ENCODE data around the gene OR6C1. TPM values are rescaled to one million over a fixed set of nuclear protein-coding genes. Genes with fewer than 3 reads are reported as not detected.
"Not testable (repeated sequence)": the region's sequence is repeated elsewhere in the genome, so short reads cannot be mapped to it uniquely, and the experiment has no call there.

Gene OR6C1
- total RNA-seq = not detected in 2 replicates

DNA sequence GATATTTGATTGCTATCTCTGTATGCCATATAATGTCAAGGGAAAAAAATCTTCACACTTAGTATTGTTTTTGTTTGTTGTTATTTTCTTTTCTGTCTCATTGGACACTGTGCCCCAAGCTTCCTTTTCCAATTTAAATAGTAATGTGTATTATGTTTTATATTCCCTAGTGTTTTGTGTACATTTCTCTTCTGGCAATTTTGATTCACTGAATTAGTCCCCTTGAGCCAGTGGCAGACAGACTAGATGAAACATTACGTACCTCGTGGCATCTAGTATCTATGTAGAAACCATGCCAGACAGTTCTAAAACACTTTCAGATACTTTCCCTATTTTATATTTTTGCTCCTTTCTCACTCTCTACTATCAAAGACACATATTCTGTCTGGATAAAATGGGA is at the start of gene OR6C1:
Gene OR6C1 (plus strand): TSS at position 301 of the 400 bp plus-strand sequence. CDS start 6,257 bp downstream, outside the sequence.
- no peaks in the 10 kb centered on the region for H3K27me3 Mint-ChIP-seq (ENCODE audit: low read depth)
- H3K4me3 Mint-ChIP-seq (ENCODE audit: low read depth) = no peak within 1 kb of the TSS
- H3K27ac Mint-ChIP-seq = no peak within 1 kb of the TSS
- no peak for DNase-seq (ENCODE audit: low spot score)
- no peaks in the 10 kb centered on the region for H3K4me1 Mint-ChIP-seq (ENCODE audit: low read depth)
- intact Hi-C loops (cut with micrococcal nuclease) = no loop called here
- H3K9me3 Mint-ChIP-seq = no peaks in the 10 kb centered on the region
- H3K36me3 Mint-ChIP-seq (ENCODE audit: low read depth) = no peaks in the 10 kb centered on the region

DNA sequence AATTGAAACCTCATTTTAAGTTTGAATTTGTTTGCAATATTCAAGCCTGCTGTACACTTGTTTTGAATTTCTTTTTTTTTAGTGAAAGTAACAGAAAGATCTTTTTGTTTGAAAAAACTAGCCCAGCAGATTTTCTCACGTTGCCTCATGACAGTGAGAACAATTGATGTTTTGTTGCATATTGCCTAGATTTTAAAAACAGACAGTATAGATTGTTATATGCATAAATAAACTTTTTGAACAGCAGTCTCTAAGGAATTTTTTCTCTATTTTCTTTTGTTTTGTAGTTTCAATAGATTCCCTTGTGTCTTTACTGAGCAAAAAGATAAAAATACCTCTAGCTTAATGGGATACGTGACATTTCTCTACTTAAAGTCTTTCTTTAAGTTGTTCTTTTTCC is 33.2 kb upstream of the OR6C1 start:
- DNase-seq (ENCODE audit: low spot score) = no peak
- Mint-ChIP-seq H3K4me3 (ENCODE audit: low read depth) (no peak overlapping the region), H3K36me3 (ENCODE audit: low read depth) (no peaks in the 10 kb centered on the region), H3K4me1 (ENCODE audit: low read depth) (no peaks in the 10 kb centered on the region), H3K27me3 (ENCODE audit: low read depth) (peaks cover 11% of the 10 kb centered on the region), H3K27ac (no peak overlapping the region), H3K9me3 (no peaks in the 10 kb centered on the region)
- intact Hi-C loops (cut with micrococcal nuclease) = no loop called here

DNA sequence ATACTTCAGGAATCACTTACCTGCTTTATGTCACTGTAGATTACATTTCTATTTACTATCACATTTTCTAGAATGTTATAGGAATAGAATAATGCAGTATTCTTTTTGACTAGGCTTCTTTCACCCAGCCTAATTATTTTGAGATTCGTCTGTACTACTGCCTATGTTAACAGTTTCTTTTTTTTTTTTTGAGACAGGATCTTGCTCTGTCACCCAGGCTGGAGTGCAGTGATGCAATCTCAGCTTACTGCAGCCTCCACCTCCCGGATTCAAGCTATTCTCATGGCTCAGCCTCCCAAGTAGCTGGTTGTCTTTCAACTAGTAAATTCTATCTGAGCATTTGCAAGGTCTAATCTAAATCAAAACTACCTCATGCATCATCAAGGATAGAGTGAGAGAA is 24.1 kb upstream of the OR6C1 start:
- no peak for DNase-seq (ENCODE audit: low spot score)
- H3K27ac Mint-ChIP-seq = no peak overlapping the region
- no peaks in the 10 kb centered on the region for H3K9me3 Mint-ChIP-seq
- H3K4me3 Mint-ChIP-seq (ENCODE audit: low read depth) = no peak overlapping the region
- H3K36me3 Mint-ChIP-seq (ENCODE audit: low read depth) = no peaks in the 10 kb centered on the region
- H3K27me3 Mint-ChIP-seq (ENCODE audit: low read depth) = no peaks in the 10 kb centered on the region
- no peaks in the 10 kb centered on the region for H3K4me1 Mint-ChIP-seq (ENCODE audit: low read depth)
- intact Hi-C loops (cut with micrococcal nuclease) = no loop called here

DNA sequence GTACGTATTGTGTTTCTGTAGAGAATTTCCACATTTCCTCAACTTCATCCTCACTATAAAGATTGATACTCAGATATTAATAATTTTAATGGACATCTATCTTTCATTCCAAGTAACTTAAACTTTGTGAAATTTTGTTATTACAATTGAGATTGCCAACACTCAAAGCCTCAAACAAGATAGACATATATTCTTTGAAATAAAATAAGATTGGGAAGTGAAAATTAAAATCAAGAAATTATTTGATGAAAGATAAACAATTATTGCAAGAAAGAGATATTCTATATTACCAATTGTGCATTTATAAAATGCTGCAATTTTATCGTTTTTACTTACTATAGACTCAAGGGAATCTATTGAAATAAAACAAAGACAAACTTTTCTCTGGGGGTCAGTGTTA is 17.7 kb upstream of the OR6C1 start, which contains the start of gene OR6C6:
Gene OR6C6 (minus strand): TSS at position 101 of the 400 bp plus-strand sequence. CDS start 1,337 bp downstream, outside the sequence.
- Mint-ChIP-seq H3K27me3 (ENCODE audit: low read depth) (no peaks in the 10 kb centered on the region), H3K4me3 (ENCODE audit: low read depth) (no peak within 1 kb of the TSS), H3K27ac (no peak within 1 kb of the TSS), H3K36me3 (ENCODE audit: low read depth) (no peaks in the 10 kb centered on the region), H3K4me1 (ENCODE audit: low read depth) (no peaks in the 10 kb centered on the region), H3K9me3 (no peaks in the 10 kb centered on the region)
- intact Hi-C loops (cut with micrococcal nuclease) = no loop called here
- DNase-seq (ENCODE audit: low spot score) = no peak

DNA sequence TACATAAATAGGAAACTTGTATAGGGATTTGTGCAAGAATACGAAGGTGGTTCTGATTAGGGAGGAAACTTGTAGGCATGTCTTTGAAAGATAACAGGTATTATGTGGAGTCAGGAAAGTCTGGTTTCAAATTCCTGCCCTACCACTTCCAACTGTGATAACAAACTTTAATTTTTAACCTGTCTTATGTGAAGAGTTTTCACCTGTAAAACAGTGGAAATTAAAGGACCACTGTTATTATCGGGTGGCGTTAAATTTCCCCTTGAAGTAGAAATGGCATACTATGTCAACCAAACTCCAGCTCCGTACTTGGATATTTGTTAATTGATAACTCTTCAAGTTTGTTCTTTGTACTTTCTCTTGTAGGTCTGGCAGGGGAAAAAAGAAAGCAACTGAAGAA is 6.1 kb downstream of the OR6C1 start:
- intact Hi-C loops (cut with micrococcal nuclease) = no loop called here
- H3K4me3 Mint-ChIP-seq (ENCODE audit: low read depth) = no peak overlapping the region
- no peaks in the 10 kb centered on the region for H3K4me1 Mint-ChIP-seq (ENCODE audit: low read depth)
- no peak for DNase-seq (ENCODE audit: low spot score)
- no peaks in the 10 kb centered on the region for H3K27me3 Mint-ChIP-seq (ENCODE audit: low read depth)
- H3K27ac Mint-ChIP-seq = no peak overlapping the region
- no peaks in the 10 kb centered on the region for H3K36me3 Mint-ChIP-seq (ENCODE audit: low read depth)
- H3K9me3 Mint-ChIP-seq = no peaks in the 10 kb centered on the region

DNA sequence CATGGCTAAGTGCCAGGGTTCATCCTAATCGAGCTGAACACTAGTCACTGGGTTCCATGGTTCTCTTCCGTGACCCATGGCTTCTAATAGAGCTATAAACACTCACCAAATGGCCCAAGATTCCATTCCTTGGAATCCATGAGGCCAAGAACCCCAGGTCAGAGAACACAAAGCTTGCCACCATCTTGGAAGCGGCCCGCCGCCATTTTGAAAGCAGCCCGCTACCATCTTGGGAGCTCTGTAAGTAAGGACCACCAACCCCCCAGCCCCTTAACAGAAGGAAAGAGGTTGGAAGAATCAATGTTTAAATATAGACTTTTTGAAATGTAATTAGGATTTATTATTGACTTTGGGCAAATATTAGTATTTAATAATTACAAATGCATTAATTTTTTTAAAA is 11.7 kb downstream of the OR6C1 start:
- DNase-seq (ENCODE audit: low spot score); H3K4me1 Mint-ChIP-seq (ENCODE audit: low read depth); H3K27ac Mint-ChIP-seq; H3K27me3 Mint-ChIP-seq (ENCODE audit: low read depth); intact Hi-C loops (cut with micrococcal nuclease); H3K9me3 Mint-ChIP-seq; H3K4me3 Mint-ChIP-seq (ENCODE audit: low read depth); H3K36me3 Mint-ChIP-seq (ENCODE audit: low read depth): not testable (repeated sequence)

DNA sequence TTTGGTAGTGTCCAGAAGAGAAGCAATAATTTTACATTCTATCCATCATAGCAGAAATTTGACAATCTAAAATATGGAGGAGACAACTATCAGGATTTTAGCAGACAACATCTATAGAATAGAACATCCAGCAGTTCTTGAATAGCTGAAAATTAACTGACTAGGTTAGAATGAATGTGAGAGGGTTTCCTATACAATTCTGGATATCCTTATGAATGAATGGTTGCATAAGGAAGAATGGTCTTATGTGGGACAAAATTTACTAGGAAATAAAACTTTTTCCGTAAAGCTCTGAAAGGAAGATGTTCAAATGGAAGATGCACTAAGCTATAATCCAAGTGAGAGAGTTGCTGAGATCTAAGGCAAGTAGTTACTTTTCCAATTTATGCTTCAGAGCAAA is 16.3 kb downstream of the OR6C1 start, which contains the start of gene OR6C3:
Gene OR6C3 (plus strand): TSS at position 301 of the 400 bp plus-strand sequence. CDS start 955 bp downstream, outside the sequence.
- Mint-ChIP-seq H3K9me3 (no peaks in the 10 kb centered on the region), H3K4me1 (ENCODE audit: low read depth) (no peaks in the 10 kb centered on the region), H3K27ac (no peak within 1 kb of the TSS), H3K27me3 (ENCODE audit: low read depth) (no peaks in the 10 kb centered on the region), H3K36me3 (ENCODE audit: low read depth) (no peaks in the 10 kb centered on the region), H3K4me3 (ENCODE audit: low read depth) (no peak within 1 kb of the TSS)
- intact Hi-C loops (cut with micrococcal nuclease) = no loop called here
- no peak for DNase-seq (ENCODE audit: low spot score)

DNA sequence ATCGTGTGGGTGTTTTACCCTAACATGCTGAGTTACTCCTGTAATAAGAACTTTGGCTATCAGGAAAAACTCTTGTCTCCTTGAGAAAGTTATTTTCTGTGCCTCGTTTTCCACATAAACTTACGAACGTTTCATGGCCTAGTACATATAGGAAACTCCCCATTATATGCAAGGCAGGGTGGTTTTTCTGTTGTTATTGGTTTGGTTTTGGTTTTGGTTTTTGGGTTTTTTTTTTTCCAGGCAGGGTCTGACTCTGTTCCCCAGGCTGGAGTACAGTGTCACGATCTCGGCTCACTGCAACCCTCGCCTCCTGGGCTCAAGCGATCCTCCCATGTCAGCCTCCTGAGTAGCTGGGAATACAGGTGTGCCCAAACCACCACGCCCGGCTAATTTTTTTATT is 21.9 kb downstream of the OR6C1 start:
- no peaks in the 10 kb centered on the region for H3K9me3 Mint-ChIP-seq
- intact Hi-C loops (cut with micrococcal nuclease) = no loop called here

DNA sequence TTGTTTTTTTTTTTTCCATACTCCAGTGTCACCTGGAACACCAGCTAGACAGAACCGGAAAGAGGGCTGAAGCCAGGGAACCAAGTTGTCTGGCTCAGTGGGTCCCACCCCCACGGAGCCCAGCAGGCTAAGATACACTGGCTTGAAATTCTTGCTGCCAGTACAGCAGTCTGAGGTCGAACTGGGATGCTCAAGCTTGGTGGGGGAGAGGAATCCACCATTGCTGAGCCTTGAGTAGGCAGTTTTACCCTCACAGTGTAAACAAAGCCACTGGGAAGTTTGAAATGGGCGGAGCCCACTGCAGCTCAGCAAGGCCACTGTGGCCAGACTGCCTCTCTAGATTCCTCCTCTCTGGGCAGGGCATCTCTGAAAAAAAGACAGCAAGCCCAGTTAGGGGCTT is 41.2 kb downstream of the OR6C1 start:
- DNase-seq (ENCODE audit: low spot score); H3K4me3 Mint-ChIP-seq (ENCODE audit: low read depth); H3K27me3 Mint-ChIP-seq (ENCODE audit: low read depth); H3K36me3 Mint-ChIP-seq (ENCODE audit: low read depth); intact Hi-C loops (cut with micrococcal nuclease); H3K9me3 Mint-ChIP-seq; H3K4me1 Mint-ChIP-seq (ENCODE audit: low read depth); H3K27ac Mint-ChIP-seq: not testable (repeated sequence)

More for the DNA sequence above, 21.9 kb downstream of the OR6C1 start:
- no peaks in the 10 kb centered on the region for H3K27me3 Mint-ChIP-seq (ENCODE audit: low read depth)
- H3K36me3 Mint-ChIP-seq (ENCODE audit: low read depth) = no peaks in the 10 kb centered on the region
- no peak overlapping the region for H3K27ac Mint-ChIP-seq
- H3K4me1 Mint-ChIP-seq (ENCODE audit: low read depth) = no peaks in the 10 kb centered on the region
- no peak overlapping the region for H3K4me3 Mint-ChIP-seq (ENCODE audit: low read depth)
- DNase-seq (ENCODE audit: low spot score) = no peak

DNA sequence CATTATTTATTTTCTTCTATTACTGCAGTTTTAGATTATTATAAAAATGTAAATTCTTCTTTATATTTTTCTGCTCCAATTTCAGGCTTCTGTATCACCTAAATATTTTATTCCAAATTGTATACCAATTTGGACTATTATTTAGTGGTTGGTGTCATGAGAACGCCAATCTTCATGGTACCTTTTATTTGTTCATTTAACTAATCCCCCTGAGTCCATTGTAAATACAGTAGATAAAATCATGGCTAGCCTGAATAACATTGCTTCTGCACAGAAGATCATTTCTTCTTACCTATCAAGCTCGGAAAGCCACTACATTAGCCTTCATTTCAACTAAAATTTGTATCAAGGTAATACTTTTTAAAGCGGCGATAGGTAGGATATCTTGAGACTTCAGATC is 48.5 kb downstream of the OR6C1 start, which contains the start of gene OR6C75:
Gene OR6C75 (plus strand): TSS at position 301 of the 400 bp plus-strand sequence. CDS start 2,136 bp downstream, outside the sequence.
- H3K9me3 Mint-ChIP-seq = no peaks in the 10 kb centered on the region
- no peak within 1 kb of the TSS for H3K4me3 Mint-ChIP-seq (ENCODE audit: low read depth)

DNA sequence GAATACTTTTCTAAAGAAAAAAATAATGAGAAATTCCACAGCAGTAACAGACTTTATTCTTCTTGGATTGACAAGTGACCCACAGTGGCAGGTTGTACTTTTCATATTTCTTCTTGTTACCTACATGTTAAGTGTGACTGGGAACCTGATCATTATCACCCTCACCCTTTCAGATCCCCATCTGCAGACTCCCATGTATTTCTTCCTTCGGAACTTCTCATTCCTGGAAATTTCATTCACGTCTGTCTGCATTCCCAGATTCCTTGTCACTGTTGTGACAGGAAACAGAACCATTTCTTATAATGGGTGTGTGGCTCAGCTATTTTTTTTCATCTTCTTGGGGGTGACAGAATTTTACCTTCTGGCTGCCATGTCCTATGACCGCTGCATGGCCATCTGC is 50.9 kb downstream of the OR6C1 start:
- Mint-ChIP-seq H3K36me3 (ENCODE audit: low read depth) (no peaks in the 10 kb centered on the region), H3K27me3 (ENCODE audit: low read depth) (no peaks in the 10 kb centered on the region), H3K4me1 (ENCODE audit: low read depth) (no peaks in the 10 kb centered on the region), H3K27ac (no peak overlapping the region), H3K4me3 (ENCODE audit: low read depth) (no peak overlapping the region), H3K9me3 (no peaks in the 10 kb centered on the region)
- DNase-seq (ENCODE audit: low spot score) = no peak
- intact Hi-C loops (cut with micrococcal nuclease) = no loop called here

More for the DNA sequence above, 48.5 kb downstream of the OR6C1 start, which contains the start of gene OR6C75:
- no peaks in the 10 kb centered on the region for H3K36me3 Mint-ChIP-seq (ENCODE audit: low read depth)
- H3K27ac Mint-ChIP-seq = no peak within 1 kb of the TSS
- intact Hi-C loops (cut with micrococcal nuclease) = no loop called here
- H3K4me1 Mint-ChIP-seq (ENCODE audit: low read depth) = no peaks in the 10 kb centered on the region
- no peaks in the 10 kb centered on the region for H3K27me3 Mint-ChIP-seq (ENCODE audit: low read depth)
- DNase-seq (ENCODE audit: low spot score) = no peak

Other genes with a start within 250 kb of the OR6C1 start
- not detected in 2 replicates for gene OR9K2, start 187.9 kb upstream of the OR6C1 start, total RNA-seq
- gene OR10A7, start 93.3 kb upstream of the OR6C1 start, total RNA-seq = not detected in 2 replicates
- gene OR6C74, start 69.7 kb upstream of the OR6C1 start, total RNA-seq = not detected in 2 replicates
- not detected in 2 replicates for gene OR6C6, start 17.8 kb upstream of the OR6C1 start, total RNA-seq
- gene OR6C3, start 16.4 kb downstream of the OR6C1 start, total RNA-seq = not detected in 2 replicates
- gene OR6C75, start 48.6 kb downstream of the OR6C1 start, total RNA-seq = not detected in 2 replicates
- not detected in 2 replicates for gene OR6C65, start 86.2 kb downstream of the OR6C1 start, total RNA-seq
- gene OR6C76, start 111.9 kb downstream of the OR6C1 start, total RNA-seq = not detected in 2 replicates
- gene OR6C2, start 129.7 kb downstream of the OR6C1 start, total RNA-seq = not detected in 2 replicates
- gene OR6C70, start 155.8 kb downstream of the OR6C1 start, total RNA-seq = 0.32 TPM in 1 of 2 replicates, not detected in the other
- gene OR6C68, start 178.0 kb downstream of the OR6C1 start, total RNA-seq = not detected in 2 replicates
- gene OR6C4, start 235.3 kb downstream of the OR6C1 start, total RNA-seq = not detected in 2 replicates